ENCODE data around the gene BCL2. TPM values are rescaled to one million over a fixed set of nuclear protein-coding genes. Genes with fewer than 3 reads are reported as not detected.

Gene BCL2
- total and polyA plus RNA-seq, 9 donors = 13.7 to 43.9 (median 35.7) TPM

DNA sequence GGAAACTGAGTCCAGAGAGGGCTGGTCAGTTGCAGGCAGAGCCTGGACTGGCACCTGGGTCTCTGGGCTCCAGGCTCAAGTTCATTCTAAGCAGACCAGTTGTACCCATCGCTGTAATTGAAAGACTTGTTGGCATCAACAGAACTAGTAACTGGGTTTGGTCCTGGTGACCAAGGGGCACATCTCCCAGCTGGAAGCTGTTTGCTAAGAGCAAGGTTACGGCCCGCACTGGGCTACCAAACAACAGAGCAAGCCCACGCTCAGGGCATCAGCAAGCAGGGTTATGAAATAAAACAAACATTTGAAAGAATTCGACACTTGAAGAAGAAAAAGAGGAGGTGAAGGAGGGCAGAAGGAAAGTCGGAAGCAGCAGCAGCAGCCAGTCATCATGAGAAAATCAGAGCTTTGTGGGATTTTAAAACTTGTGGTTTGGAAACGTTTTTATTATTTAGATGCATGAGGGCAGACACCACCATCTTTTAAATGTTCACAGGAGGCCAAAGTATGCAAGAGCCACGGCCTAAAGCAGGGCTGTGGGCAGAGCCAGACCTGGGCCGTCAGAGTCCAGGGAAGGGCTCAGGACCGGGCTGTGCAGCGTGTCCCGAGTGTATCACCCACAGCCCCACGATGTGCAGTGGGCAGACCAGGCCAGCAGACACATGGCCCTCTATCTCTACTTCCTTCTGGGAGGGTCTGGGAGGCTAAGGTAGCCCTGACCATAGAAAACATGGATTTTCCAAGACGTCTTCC is 220.3 kb downstream of the BCL2 start:
- Histone ChIP-seq H3K4me1 (ENCODE audit: insufficient read depth) (no peaks in the 10 kb centered on the region), H3K9me3 (no peaks in the 10 kb centered on the region), H3K36me3 (no peaks in the 10 kb centered on the region), H3K27me3 (no peaks in the 10 kb centered on the region), H3K27ac (no peak overlapping the region), H3K4me3 (no peak overlapping the region)
- WGBS, 3 donors = 58 to 60% (median 59%) methylated on average over 14 of the region's 14 CpGs
- intact Hi-C loops (cut with DNase I) = loop anchor here in 1 of 4 donors (10.0 kb wide), 1 partner anchor 1316 kb away; no protein-coding TSS in a partner anchor
- no peak for DNase-seq
- no peak for TF ChIP-seq POLR2A (IDR thresholded peaks at IDR 0.05)
- TF ChIP-seq, protein P1, sequence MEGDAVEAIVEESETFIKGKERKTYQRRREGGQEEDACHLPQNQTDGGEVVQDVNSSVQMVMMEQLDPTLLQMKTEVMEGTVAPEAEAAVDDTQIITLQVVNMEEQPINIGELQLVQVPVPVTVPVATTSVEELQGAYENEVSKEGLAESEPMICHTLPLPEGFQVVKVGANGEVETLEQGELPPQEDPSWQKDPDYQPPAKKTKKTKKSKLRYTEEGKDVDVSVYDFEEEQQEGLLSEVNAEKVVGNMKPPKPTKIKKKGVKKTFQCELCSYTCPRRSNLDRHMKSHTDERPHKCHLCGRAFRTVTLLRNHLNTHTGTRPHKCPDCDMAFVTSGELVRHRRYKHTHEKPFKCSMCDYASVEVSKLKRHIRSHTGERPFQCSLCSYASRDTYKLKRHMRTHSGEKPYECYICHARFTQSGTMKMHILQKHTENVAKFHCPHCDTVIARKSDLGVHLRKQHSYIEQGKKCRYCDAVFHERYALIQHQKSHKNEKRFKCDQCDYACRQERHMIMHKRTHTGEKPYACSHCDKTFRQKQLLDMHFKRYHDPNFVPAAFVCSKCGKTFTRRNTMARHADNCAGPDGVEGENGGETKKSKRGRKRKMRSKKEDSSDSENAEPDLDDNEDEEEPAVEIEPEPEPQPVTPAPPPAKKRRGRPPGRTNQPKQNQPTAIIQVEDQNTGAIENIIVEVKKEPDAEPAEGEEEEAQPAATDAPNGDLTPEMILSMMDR (IDR thresholded peaks at IDR 0.05) = no peak
- TF ChIP-seq EP300 (IDR thresholded peaks at IDR 0.05) = no peak

DNA sequence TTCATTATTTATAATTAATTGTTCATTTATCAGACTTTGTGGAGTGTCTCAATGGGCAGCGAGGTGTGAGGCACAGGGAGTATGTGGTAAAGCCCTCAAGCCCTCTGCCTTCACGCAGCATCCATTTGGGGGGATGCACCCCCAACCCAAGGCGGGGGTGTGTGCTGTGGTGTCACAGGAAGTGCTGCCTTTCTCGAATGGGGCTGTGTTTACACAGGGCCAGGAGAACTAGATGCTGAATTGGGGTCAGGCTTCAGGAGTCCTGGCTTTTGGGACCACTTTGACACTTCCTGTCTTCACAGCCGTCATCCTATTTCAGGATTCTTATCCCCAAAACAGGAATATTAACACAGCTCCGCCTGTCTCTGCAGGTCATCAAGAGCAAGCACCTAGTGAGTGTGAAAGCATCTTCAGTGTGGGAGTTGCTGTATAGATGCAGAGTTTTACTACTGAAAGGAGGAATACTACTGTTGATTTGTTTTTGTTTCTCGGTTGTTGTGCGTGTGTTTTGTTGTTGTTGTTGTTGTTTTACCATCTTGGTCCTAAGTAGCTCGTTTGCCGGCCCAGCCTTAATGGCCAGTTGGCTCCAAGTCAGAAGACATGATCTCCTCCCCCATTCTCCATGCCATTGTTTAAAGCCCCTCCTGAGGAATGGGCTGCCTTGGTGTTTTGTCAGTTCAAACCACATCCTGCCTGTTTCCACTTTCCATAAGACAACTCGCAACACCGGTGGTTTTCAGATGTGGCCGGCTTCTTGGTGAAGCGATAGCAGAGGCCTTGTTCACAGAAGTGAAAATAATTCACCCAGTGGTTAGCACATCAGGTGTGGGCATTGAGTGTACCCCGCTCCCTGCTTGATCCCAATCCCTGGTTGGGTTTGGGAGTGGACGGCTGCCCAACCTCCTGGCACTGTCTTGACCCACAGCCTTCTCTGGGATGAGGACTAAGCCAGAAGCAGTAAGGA is 221.3 kb downstream of the BCL2 start:
- DNase-seq = no peak
- Histone ChIP-seq H3K36me3 (no peaks in the 10 kb centered on the region), H3K4me3 (no peak overlapping the region), H3K27ac (no peak overlapping the region), H3K27me3 (no peaks in the 10 kb centered on the region), H3K4me1 (ENCODE audit: insufficient read depth) (no peaks in the 10 kb centered on the region), H3K9me3 (no peaks in the 10 kb centered on the region)
- intact Hi-C loops (cut with DNase I) = loop anchor here in 1 of 4 donors (10.0 kb wide), 1 partner anchor 1317 kb away; no protein-coding TSS in a partner anchor
- TF ChIP-seq EP300 (IDR thresholded peaks at IDR 0.05) (no peak), POLR2A (IDR thresholded peaks at IDR 0.05) (no peak)
- TF ChIP-seq, protein P1 (IDR thresholded peaks at IDR 0.05) = no peak
- 81 to 85% (median 83%) methylated on average over 16 of the region's 16 CpGs for WGBS, 3 donors

DNA sequence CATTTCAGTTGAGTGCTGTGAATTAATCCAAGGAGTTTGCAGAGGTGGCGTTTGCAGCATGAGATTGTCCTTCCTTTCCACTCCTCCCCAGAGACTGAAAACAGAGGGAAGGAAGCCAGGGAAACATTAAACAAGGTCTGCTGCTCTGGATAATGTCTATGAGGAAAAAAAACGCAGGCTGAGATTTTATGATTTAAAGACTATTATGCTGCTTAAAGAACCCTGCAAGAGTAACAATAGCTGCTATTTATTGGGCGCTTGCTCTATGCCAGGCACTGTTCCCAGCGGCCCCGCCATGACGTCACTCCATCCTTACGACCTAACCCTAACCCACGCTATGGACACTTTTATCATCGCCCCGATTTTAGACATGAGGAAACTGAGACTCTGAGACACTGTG is 222.4 kb downstream of the BCL2 start:
- DNase-seq = no peak
- intact Hi-C loops (cut with DNase I) = loop anchor here in 1 of 4 donors (10.0 kb wide), 1 partner anchor 1318 kb away; no protein-coding TSS in a partner anchor
- Histone ChIP-seq H3K9me3 (no peaks in the 10 kb centered on the region), H3K36me3 (no peaks in the 10 kb centered on the region), H3K27me3 (no peaks in the 10 kb centered on the region), H3K27ac (no peak overlapping the region), H3K4me1 (ENCODE audit: insufficient read depth) (no peaks in the 10 kb centered on the region), H3K4me3 (no peak overlapping the region)
- no peak for TF ChIP-seq EP300 (IDR thresholded peaks at IDR 0.05)
- TF ChIP-seq, protein P1 (IDR thresholded peaks at IDR 0.05) = no peak
- TF ChIP-seq POLR2A (IDR thresholded peaks at IDR 0.05) = no peak
- 44 to 54% (median 46%) methylated on average over 10 of the region's 10 CpGs for WGBS, 3 donors

DNA sequence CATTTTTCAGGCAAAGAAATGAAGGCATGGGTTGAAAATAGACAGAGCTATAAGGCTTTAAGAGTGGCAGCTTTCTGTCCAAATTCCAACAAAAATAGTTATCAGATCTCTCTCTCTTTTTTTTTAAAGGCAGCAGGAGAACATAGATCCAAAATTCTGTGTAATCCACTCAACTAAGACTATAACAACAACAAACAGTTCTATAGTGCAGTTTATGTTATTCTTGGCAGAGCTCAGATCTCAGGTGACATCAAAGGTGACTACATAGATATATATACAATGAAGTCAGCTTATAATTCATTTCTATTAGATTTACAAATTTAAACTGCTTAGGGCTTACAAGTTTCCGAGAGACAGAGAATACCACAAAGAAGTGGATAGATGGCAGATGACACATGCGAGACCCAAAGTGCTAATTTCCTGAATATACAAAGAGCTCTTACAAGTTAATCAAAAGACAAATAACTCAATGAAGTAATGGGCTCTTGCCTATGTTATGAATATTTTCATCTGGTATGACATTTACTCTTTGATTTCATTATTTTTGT is 223.2 kb downstream of the BCL2 start:
- intact Hi-C loops (cut with DNase I) = loop anchor here in 1 of 4 donors (10.0 kb wide), 1 partner anchor 1318 kb away; no protein-coding TSS in a partner anchor
- WGBS, 3 donors = 86 to 95% (median 93%) methylated on average over 2 of the region's 2 CpGs
- H3K27ac ChIP-seq = no peak overlapping the region
- H3K27me3 ChIP-seq = no peaks in the 10 kb centered on the region
- no peaks in the 10 kb centered on the region for H3K9me3 ChIP-seq
- no peaks in the 10 kb centered on the region for H3K36me3 ChIP-seq
- no peak for TF ChIP-seq POLR2A (IDR thresholded peaks at IDR 0.05)
- TF ChIP-seq, protein P1 (IDR thresholded peaks at IDR 0.05) = no peak
- TF ChIP-seq EP300 (IDR thresholded peaks at IDR 0.05) = no peak
- H3K4me1 ChIP-seq (ENCODE audit: insufficient read depth) = no peaks in the 10 kb centered on the region
- H3K4me3 ChIP-seq = no peak overlapping the region
- no peak for DNase-seq

Data from ovary (tissue), 9 donors.